ENCODE measurements around the gene CTRB2. TPM values are rescaled to one million over a fixed set of nuclear protein-coding genes. Genes with fewer than 3 reads are reported as not detected.

CTRB2 gene
- total and polyA plus RNA-seq, 2 of the 8 experiments (the other 6 are each of a cell fraction or from before 2014, with no cell fraction given) = not detected

- Histone ChIP-seq H3K23ac (ENCODE audit: insufficient read length) (no peak overlapping the region), H4K91ac (replicated peaks; ENCODE audit: insufficient read length, low read length) (no peak overlapping the region), H4K8ac (ENCODE audit: extremely low read depth, insufficient read depth, low read length) (no peak overlapping the region), H2BK5ac (ENCODE audit: low read depth, low read length) (no peak overlapping the region), H3K27ac (ENCODE audit: low read depth, low read length) (no peak overlapping the region), H3K14ac (ENCODE audit: insufficient read length) (no peak overlapping the region), H3K23me2 (ENCODE audit: low read depth, low read length) (no peaks in the 10 kb centered on the region), H3K4me1 (replicated peaks in 1 of 4; ENCODE audit: control insufficient read depth in 3 of 4, insufficient read depth in 4 of 4, low read length in 3 of 4) (peaks cover 0 to 2% (median 0%) of the 10 kb centered on the region in 4 experiments; a peak in 3 of 7 replicates), H3K79me2 (ENCODE audit: control insufficient read depth in 1 of 2, insufficient read depth in 2 of 2, low read length in 2 of 2) (no peaks in the 10 kb centered on the region), H2BK120ac (replicated peaks; ENCODE audit: low read depth, low read length) (no peak overlapping the region), H3K36me3 (ENCODE audit: control insufficient read depth in 2 of 4, insufficient read depth in 4 of 4, low read length in 3 of 4) (no peaks in the 10 kb centered on the region), H2BK20ac (ENCODE audit: low read length) (no peak overlapping the region), H3K9ac (replicated peaks in 1 of 4; ENCODE audit: extremely low read depth in 1 of 4, low read depth in 3 of 4, low read length in 3 of 4) (no peak overlapping the region), H3K4me2 (ENCODE audit: insufficient read depth in 1 of 2, low read depth in 2 of 2, low read length in 2 of 2) (no peak overlapping the region), H2BK15ac (ENCODE audit: low read length) (no peak overlapping the region), H3K4ac (replicated peaks; ENCODE audit: insufficient read length, low read depth, low read length) (no peak overlapping the region), H2BK12ac (ENCODE audit: low read depth, low read length) (no peak overlapping the region), H3K18ac (ENCODE audit: extremely low read depth, low read length) (no peak overlapping the region), H3K56ac (replicated peaks; ENCODE audit: insufficient read length, low read depth, low read length) (no peak overlapping the region), H3K27me3 (replicated peaks in 1 of 4; ENCODE audit: control insufficient read depth in 3 of 4, extremely low read depth in 1 of 4, insufficient read depth in 3 of 4, low read length in 3 of 4) (no peaks in the 10 kb centered on the region), H3K9me3 (ENCODE audit: insufficient read depth in 2 of 2, low read depth in 1 of 2, low read length in 1 of 2) (no peaks in the 10 kb centered on the region), H2AK5ac (ENCODE audit: low read depth, low read length) (no peak overlapping the region), H4K5ac (ENCODE audit: insufficient read length, low read depth, low read length) (no peak overlapping the region), H4K20me1 (replicated peaks in 1 of 2; ENCODE audit: control insufficient read depth in 1 of 2, insufficient read depth in 2 of 2, low read length in 2 of 2) (no peaks in the 10 kb centered on the region), H2AFZ (ENCODE audit: low read length) (peak overlapping the region; percentile 59), H3K4me3 (ENCODE audit: extremely low read depth in 1 of 4, insufficient read depth in 2 of 4, low read depth in 3 of 4, low read length in 4 of 4) (no peak overlapping the region), H3K79me1 (ENCODE audit: low read depth, low read length) (no peaks in the 10 kb centered on the region)
- DNase-seq (ENCODE audit: low read depth in 1 of 2, low spot score in 2 of 2) = no peak
- 91% methylated on average over 14 of the region's 14 CpGs; no CpG with 5 or more reads in 1 of the 2 experiments for WGBS, 2 experiments (ENCODE audit: extremely low coverage in 1 of 2, insufficient coverage in 1 of 2, insufficient read length in 1 of 2, insufficient replicate concordance in 2 of 2, low coverage in 1 of 2, low lambda C conversion rate in 2 of 2, missing lambda C conversion rate in 1 of 2)
- ChIA-PET POLR2A (ENCODE audit: partially characterized antibody) (interaction anchor here (1.1 kb wide), 1 partner anchor 38 kb away, joined by 3 read pairs; no protein-coding TSS in a partner anchor), CTCF (ENCODE audit: partially characterized antibody) (interaction anchor here (1.0 to 10.4 kb wide), 16 partner anchors 11 to 424 kb away, joined by 3 to 157 read pairs (median 6); partner anchors contain the start of gene CTRB1)
- FAIRE-seq = no peak
- TF ChIP-seq RXRA (IDR thresholded peaks at IDR 0.05; ENCODE audit: insufficient read depth, low read depth, low read length) = no peak
- no peak for TF ChIP-seq POLR2AphosphoS5 (IDR thresholded peaks at IDR 0.05; ENCODE audit: low read depth, low read length)
- peak; percentile 82 for TF ChIP-seq SP1 (IDR thresholded peaks at IDR 0.05; ENCODE audit: low read depth, low read length)
- TF ChIP-seq RFX5 (IDR thresholded peaks at IDR 0.05; ENCODE audit: borderline replicate concordance, low read depth, low read length) = no peak
- 0 out of 4 replicates have a peak, but pooled peaks of 1 of the 2 experiments have one; percentile 17 for TF ChIP-seq RAD21 (IDR thresholded peaks at IDR 0.05 in 1 of 2, conservative IDR thresholded peaks at IDR 0.05 in 1 of 2; ENCODE audit: low read depth in 2 of 2, low read length in 2 of 2)
- no peak for TF ChIP-seq RNF2 (IDR thresholded peaks at IDR 0.05; ENCODE audit: borderline replicate concordance, low read depth, low read length, missing control alignments, poor library complexity, severe bottlenecking)
- TF ChIP-seq TAF7 (optimal IDR thresholded peaks at IDR 0.05; ENCODE audit: borderline replicate concordance, low read depth, low read length) = no peak
- no peak for TF ChIP-seq POLR2A (IDR thresholded peaks at IDR 0.05; ENCODE audit: control extremely low read depth in 1 of 2, low read depth in 2 of 2, low read length in 2 of 2)
- no peak for TF ChIP-seq NRF1 (IDR thresholded peaks at IDR 0.05; ENCODE audit: low read depth, low read length)
- TF ChIP-seq CHD2 (IDR thresholded peaks at IDR 0.05; ENCODE audit: low read length) = no peak
These were observed 9.3 kb downstream of the CTRB2 start for GRCh38 chr16:75197522-75198134.
